ENCODE measurements around the gene SEMA5A.

DNA sequence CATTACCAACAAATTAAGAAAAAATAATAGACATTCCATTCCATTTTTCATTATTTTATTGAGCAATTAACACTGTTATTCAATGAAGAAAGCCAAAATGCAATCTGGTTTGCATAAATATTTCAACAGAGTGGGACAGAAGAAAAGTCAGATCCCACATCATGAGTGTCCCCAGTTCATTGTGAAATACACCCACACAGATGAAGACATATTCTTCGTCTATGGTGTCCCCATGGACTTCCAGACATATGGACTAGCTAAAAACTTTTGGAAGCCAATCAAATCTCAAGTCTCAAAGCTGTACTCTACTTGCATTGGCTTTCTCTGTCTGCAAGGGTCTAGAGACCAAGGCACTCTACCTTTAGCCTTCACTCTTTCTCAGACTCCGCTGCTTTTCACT is 194.3 kb downstream of the SEMA5A start:
- TF ChIP-seq, protein P1, sequence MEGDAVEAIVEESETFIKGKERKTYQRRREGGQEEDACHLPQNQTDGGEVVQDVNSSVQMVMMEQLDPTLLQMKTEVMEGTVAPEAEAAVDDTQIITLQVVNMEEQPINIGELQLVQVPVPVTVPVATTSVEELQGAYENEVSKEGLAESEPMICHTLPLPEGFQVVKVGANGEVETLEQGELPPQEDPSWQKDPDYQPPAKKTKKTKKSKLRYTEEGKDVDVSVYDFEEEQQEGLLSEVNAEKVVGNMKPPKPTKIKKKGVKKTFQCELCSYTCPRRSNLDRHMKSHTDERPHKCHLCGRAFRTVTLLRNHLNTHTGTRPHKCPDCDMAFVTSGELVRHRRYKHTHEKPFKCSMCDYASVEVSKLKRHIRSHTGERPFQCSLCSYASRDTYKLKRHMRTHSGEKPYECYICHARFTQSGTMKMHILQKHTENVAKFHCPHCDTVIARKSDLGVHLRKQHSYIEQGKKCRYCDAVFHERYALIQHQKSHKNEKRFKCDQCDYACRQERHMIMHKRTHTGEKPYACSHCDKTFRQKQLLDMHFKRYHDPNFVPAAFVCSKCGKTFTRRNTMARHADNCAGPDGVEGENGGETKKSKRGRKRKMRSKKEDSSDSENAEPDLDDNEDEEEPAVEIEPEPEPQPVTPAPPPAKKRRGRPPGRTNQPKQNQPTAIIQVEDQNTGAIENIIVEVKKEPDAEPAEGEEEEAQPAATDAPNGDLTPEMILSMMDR (IDR thresholded peaks at IDR 0.05) = no peak
- no peak for TF ChIP-seq POLR2A (IDR thresholded peaks at IDR 0.05)
